ENCODE data around the gene BTBD16.

Gene BTBD16

DNA sequence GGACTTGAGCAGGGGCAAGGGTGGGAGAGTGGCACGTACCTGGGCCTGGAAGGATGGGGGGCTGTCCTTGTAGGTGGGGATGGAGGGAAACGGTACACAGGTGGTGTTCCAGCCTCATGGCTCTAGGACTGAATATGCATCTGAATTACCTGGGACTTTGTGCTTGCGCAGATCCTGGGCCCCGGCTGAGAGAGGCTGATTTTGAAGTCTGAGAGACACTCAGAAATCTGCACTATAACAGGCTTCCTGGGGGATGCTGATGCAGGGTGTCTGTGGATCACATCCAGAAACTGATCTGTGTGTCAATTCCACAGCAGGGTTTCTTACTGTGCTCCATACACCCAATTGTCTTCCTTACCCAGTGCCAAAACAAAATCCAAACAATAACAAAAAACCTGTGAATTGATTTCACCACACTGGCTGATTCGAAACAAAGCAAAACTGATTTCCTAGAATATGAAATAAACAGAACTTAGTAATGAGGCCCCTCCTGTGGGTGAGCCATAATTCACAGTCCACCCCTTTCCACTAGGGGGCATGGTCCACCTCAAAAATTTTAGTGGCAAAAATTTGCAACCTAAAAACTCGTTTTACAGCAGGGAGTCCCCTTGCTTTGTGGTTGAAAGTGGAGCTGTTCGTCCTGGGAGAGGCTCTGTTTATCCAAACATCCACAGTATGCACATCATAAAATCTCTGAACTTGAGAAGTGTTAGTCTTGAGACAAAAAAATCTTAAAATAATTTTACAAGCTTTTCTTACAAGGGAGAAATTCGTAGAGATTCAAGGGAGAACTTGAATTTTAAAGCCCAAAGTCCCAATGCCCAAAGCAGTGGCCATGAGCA is 71.4 kb downstream of the BTBD16 start:
- DNase-seq = peak in 34 of 56 donors; percentile 14 to 73 (median 38)

DNA sequence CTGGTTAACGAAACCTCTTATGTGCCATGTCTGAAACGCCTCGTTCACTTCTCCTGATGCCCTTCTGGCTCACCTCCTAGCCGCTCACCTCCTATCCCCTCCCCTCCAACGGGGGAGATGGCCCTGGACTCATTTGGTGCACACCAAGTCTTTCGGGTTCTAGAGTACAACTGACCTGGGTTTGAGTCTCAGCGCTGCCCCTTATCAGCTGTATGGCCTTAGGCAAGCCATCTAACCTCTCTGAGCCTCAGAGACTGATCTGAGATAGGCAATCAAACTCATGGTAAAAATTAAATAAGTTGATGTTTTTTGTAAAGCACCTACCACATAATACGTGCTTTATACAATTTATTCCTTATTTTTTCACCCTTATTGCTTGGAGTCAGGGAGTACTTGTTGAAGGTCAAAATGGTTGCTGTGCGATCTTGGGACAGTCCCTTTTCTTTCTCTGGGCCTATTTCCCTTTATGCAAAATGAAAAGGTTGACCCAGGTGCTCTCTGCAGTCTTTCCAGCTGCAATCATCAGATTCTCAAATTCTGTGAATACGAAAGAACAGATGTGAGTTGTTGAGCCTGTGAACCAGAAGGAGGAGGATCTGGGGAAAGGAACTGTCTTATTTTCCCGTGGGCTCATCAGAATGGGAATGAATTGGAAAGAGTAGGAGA is 72.2 kb downstream of the BTBD16 start:
- DNase-seq = no peak

DNA sequence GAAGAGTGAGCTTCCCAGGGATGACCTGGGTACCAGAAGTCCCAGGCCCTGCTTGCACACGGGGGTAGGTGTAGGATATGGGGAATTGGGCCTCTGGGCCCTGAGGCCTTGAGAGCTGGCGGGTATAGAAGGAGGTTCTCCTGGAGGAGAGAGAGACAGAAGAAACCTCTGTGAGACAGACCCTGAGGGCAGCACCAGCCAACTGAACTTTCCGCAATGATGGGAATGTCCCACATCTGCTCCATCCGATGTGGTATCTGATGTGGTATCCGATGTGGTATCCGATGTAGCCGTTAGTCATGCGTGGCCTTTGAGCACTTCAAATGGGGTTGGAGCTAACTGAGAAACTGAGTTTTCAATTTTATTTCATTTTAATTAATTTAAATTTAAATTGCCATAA is 72.8 kb downstream of the BTBD16 start:
- no peak for DNase-seq

DNA sequence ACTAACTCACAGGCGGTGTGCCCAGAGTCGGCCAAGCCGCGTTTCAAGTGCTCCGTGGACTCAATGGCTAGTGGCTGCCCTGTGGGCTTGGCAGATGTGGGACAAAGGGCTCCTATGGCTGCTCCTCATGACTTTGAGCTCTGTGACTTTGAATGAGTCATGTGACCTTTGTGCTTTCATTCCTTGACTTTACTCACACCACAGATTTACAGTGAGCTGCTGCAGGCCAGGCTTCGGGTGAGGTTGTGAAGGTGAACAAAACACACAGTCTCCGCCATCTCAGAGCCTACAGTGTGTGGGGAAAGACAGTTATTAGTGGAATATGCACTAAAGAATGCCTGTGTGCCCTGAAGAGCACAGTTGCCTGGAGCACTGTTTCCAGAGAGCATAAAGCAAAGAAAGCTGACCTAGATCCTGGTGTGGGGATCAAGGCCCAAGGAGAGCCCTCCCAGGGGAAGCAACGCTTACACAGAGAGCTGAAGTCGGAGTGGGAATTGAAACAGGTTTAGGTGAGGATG is 73.7 kb downstream of the BTBD16 start:
- DNase-seq = peak in 26 of 56 donors; percentile 4 to 72 (median 28)

DNA sequence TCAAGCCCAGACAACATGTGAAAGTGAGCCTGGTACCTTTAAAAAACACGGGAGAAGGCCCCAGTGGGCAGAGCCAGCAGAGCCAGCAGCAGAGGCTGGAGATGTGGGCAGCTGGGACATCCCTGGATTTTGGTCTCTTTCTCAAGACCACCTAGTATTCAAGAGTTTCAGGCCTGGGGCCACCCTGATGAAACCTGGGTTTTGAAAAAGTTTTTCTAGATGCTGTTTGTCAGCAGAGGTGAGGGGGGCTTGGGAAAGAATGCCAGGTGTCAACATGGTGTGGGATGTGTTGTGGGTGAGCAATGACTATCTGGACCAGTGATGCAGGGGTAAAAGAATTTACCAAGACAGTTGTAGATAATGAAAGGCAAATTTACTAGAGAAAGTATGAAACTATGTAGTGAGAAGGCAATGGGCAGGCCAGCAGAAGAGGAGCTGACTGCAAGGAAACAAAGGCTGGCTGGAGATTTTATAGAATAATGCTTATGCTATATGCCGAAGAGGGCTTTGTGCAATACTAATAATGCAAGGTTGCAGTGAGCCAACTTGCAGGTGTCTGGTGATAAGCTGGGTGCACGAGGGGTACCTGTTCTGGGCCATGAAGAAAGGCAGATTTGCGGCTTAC is 75.3 kb downstream of the BTBD16 start:
- no peak for DNase-seq

DNA sequence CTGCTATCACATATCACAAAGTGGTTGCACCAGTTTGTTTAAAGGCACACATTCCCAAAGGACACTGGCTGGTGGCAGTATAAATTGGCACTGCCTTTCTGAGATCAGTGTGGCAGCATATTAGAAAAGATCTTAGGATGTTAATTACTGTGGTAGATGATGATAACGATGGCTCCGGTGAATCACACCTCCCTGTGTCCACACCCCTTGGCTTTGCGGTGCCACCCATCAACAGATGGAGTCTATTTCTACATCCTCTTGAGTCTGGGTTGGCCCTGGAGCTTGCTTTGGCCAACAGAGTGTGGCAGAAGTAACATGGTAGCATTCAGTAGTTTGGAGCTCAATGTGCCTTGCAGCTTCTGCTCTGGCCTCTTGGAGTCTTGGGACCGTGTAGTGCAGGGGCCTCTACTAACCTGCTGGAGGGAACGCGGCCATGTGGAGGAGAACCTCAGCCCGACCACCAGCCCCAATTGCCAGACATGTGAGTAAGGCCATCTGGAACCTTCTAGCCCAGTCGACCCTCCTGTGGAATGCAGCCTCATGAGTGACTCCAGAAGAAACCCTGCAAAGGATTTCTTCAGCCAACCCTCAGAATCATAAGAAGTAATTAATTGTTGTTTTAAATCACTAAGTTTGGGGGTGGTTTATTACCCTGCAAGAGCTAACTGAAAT is 76.2 kb downstream of the BTBD16 start:
- no peak for DNase-seq

DNA sequence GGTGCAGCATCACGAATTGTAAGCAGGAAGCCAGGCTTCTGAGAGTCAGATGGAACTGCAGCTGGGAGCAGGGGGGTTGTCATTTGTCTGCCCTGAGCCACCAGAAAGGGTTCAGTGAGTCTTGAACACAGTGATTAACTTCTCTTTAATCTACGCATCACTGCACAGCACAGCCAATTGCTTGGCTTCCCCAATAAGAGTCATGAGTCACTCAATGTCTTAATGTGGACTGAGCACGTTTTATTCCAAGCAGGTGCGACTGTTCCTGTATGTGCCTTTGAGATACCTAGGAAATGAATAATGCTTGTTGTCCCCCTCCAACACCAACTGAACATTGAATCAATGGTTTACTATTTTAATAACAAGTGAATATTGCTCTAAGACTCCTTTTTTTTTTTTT is 77.4 kb downstream of the BTBD16 start:
- DNase-seq = no peak

DNA sequence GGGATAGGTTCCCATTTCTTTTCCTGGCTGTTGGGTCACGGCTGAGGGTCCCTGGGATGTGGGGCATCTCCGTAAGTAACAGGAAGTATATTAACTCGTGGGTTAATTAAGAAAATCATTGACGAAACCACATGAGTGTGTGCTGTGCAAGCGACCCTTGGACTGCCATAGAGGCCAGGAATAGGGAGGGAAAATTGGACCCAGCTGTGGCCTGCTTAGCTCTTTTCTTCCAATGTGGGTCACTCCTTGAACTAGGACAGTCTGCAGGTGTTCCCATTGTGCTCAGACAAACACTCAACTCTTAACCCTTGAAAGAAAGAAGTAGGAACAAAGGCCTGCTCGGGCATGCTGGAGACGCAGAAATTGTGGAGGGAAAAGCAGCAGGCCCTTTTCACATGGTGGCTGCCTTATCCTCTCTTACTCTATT is 77.9 kb downstream of the BTBD16 start:
- no peak for DNase-seq

DNA sequence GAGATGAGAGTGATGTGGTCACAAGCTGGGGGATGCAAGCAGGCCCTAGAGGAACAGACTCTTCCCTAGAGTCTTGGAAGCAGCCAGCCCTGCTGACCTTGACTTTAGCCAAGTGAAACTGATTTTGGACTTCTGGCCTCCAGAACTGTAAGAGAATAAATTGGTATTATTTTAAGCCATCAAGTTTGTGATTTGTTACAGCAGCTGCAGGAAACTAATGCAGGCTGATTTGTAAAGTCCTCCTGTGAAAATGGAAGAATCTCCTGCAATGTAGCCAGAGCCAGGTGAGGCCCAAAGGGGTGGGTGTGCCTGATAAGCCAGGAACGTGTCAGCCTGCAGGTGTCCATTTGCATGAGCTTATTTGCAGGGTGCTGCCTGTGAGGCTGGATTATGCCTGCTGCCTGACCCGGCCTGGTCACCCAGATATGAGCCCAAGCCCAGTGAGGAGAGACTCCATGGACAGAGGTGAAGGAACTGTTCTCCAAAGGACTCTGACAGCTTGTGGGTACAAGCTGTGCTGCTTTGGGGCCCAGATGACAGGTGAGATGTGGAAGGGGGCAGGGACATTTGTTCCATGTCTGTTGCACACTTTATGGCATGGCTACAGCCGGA is 78.8 kb downstream of the BTBD16 start:
- DNase-seq = no peak

DNA sequence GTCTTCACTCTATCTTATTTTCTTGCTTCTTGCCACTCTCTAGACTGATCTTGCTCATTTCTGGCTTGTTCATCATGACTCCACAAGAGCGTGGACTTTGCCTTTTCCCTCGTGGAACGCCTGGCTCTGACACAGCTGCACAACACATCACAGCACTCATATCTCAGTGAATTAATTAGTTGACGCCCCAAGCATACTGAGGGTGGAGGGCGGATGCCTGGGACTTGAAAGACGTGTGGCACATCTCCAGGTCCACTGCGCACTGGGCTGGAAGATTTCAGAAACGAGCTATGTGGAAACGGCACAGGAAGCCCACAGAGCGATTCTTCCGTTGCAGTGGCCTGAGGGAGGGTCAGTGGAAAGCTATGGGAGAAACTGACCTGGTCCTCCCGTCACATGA is 79.8 kb downstream of the BTBD16 start:
- DNase-seq = no peak

DNA sequence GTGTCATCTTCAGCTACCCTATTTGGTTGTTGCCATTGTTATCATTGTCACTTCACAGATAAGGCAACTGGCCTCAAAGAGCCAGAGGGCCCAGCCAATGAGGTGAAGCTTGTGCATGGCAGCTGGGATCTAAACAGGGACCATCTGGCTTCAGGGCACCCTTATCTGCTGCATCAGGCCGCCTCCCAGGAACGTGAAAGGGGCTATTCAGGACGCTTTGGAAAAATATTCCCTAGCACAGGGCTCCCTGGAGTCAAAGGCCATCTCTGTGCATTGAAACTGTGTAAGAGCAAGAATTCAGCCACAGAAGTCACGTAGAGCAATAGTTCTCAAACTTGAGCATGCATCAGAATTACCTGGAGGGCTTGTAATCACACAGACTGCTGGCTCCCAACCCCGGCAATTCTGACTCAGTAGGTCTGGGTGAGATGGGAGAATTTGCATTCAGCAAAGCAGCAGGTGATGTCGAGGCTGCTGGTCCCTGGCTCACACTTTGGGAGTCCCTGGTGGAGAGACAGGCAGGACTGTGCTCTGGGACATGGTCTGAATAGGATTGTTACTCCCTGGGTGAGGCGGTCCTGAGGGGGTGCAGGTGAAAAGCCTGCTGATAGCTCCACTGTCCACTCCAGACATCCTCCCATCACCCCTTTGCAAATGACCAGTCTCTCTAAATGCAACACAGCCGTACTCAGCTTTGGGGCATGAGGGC is 81.9 kb downstream of the BTBD16 start:
- no peak for DNase-seq

DNA sequence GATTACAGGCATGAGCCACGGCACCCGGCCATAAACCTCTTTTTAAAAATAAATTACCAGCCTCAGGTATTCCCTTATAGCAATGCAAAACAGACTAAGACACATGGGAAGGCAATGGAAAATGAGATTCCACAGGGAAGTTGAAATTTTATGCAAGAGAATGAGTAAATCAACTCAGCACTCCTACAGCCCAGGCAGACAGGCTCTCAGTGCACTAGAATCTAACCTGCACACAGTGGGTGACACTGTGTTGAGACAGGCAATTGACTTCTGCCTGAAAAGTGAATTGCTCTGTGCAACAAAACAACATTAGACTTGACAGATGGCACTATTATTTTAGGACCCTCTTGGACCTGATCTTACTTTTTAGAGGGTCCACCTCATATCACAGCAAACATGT is 83.3 kb downstream of the BTBD16 start:
- DNase-seq = peak in 5 of 56 donors; percentile 11 to 23 (median 16)

DNA sequence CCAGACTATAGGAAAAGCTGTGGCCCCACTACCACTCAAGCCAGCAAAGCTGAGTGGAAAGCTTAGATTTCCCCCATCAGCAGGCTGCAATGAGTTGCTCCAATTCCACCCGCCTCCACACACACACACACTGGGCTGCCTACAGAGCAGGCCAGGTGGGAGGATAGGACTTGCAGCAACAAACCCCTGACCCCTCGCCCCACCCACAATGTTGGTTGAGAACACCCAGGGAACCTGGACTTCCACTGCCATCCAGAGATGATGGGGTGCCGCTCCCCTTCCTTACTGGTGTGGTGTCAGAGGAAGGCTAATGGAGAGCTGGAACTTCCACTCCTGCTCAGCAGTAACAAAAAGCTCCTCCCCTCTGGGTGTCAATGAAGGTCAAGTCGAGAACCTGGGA is 86.6 kb downstream of the BTBD16 start:
- no peak for DNase-seq

DNA sequence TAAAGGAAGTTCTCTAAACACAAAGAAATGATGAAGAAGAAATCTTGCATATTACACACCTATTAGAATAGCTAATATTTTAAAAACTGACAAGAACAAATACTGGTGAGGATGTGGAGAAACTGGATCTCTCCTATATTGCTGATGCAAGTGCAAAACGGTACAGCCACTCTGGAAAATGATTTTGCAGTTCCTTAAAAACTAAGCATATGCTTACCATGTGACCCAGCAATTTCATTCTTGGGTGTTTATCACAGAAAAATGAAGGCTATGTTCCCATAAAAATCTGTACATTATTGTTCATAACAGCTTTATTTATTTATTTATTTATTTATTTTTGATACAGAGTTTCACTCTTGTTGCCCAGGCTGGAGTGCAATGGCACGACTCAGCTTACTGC is 88.5 kb downstream of the BTBD16 start:
- DNase-seq = no peak

DNA sequence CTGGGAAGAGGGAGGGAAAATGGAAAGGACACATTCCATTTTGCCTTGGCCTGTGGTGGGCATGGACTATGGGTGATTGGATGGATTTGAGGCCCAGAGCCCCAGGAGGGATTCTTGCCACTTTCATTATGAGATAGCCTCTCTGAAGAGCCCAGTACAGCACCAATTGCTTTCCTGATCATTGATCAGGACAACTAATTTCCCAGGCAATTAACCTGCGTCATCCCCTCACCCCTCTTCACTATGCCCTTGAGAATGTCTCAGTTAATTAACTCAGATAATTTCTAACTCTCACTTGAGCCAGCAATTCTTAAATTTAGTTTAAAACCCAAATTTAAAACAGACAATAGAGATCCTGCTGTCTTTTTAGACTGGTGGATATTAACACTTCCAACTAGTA is 90.0 kb downstream of the BTBD16 start:
- no peak for DNase-seq

DNA sequence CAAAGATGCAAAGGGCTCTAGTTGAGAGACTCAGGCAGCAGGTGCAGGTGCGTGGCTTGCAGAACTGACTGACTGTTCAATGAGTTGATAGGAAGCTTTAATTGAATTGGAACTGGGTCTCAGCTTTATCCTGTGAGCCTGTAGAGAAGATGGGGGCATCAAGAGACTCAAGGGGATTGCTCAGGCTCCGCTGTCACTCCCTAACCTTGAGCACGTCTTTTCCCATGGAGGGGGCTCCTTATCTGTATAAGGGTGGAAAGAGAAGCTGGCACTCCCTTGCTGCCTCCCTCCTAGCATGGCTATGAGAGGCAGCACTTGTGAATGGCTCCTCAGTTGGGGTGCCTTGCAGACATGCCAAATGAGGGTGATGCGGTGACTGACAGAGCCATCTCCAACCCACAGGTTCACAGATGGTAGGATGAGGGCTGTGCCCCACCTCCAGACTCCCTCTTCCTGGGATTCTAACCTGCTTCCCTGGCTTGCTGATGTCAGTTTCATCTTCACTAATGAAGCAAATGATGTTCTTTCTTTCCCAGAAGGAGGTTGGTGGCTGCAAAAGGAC is 91.0 kb downstream of the BTBD16 start:
- no peak for DNase-seq

DNA sequence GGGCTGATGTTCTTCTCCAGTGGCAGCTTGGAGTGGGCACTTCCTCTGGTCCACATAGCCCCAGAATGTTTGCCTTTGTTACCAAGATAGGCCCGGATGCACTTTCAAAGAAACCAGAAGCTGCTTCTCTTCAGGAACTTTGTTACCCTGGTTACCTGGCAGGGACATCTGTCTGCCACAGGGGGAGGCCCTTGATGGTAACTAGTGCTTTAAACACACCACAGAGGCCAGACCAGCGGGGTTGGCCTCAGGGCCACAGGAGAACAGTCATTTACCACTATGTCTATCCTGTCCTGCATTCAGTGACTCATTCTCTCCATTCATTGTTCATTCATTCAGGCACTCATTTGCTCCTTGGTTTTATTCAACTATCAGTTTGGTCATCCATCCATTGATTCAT is 91.5 kb downstream of the BTBD16 start:
- no peak for DNase-seq

DNA sequence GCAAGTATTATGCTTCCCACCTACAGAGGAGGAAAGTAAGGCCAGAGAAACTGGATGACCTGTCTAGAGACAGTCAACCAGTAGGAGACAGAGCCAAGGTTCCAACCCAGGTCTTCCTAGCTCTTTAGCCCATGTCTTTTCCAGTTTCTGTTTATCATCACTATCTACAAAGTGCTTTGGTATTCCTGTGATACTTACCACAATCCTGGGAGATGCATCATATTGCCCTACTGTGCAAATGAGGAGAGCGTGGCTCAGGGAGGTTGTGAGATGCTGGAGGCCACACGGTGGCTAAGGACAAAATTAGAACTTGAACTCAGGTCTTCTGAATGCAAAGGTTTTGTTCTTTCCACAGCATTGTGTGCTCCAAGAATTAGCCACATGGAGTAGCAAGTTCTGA is 92.2 kb downstream of the BTBD16 start:
- no peak for DNase-seq

DNA sequence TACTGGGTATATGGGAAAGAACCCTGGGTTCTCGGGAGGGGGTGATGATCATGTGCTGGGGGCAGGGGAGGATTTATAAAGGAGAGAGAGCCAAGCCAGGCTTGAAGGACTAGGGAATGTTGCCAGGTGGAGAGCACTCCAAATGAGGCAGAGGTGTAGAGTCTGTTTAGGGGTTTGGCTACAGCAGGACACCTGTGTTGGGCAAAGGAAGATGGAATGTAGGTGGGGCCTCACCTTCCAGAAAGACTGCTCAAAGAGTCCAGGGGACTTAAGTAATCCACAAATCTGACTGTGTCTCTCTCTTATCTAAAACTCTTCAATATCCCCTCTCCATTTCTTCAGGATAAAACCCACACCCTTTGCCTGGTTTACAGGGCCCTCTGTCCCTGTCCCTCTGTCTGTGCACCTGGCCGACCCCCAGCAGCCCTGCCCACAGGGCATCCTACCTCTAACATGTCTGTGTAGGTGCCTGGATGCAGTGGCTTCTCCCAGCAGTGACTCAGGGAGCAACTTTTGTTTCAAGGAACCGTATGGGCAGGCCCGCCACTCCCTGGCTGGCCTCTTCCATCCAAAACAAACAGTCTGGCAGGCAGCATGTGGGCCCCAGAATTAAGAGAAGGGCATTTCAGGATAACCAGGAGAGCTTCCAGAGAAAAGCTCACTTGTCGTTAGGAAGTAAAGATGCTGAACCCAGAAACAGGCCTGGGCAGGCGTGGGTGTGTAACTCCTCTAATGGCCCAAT is 92.8 kb downstream of the BTBD16 start:
- no peak for DNase-seq

All from nucleus accumbens (tissue), 56 donors.